Right cardiac atrium (tissue), 5 donors: Measurements from ENCODE around the gene SPOP. TPM values are rescaled to one million over a fixed set of nuclear protein-coding genes. Genes with fewer than 3 reads are reported as not detected.

Experiments used
- ATAC-seq, 2 donors: fragments of 200-7000 bp; cut with Tn5 transposase; one replicate each; pipeline versions ENCODE4 v1.8.0 to v1.9.1; 2020; ENCODE audit warnings: moderate library complexity in 2 of 2, mild to moderate bottlenecking in 1 of 2
- DNase-seq, 3 donors: peaks; one replicate each; pipeline ENCODE4 v3.0.0-alpha.2; 2020
- H3K27ac ChIP-seq: one replicate; pipeline ENCODE4 v1.5.1; 2013; ENCODE audit warnings: mild to moderate bottlenecking, low read length, control low read depth, moderate library complexity
- H3K27me3 ChIP-seq: one replicate; pipeline ENCODE4 v1.6.1; 2013; ENCODE audit not compliant: control insufficient read depth, insufficient read depth
- H3K4me1 ChIP-seq: one replicate; pipeline ENCODE4 v1.6.1; 2013; ENCODE audit warnings: low read length; ENCODE audit not compliant: control insufficient read depth, insufficient read depth
- H3K4me3 ChIP-seq: one replicate; pipeline ENCODE4 v1.5.1; 2013; ENCODE audit warnings: low read length, control low read depth
- H3K9me3 ChIP-seq: one replicate; pipeline ENCODE4 v1.6.1; 2013; ENCODE audit warnings: low read length; ENCODE audit not compliant: control insufficient read depth
- WGBS: extraction: QIAGEN DNeasy Blood & Tissue Kit; methylation state at CpG from one replicate; pipeline ENCODE4 v1.1.7; 2013; 5-methylcytosine and 5-hydroxymethylcytosine counted together
- intact Hi-C, 4 donors: fragments of 100-400 bp; cut with DNase I; formaldehyde crosslinking; loops; one replicate each; pipeline versions ENCODE4 v1.11.0 to v1.14.0; 2022 to 2023
- polyA plus RNA-seq: library from polyadenylated mRNA; stranded (reverse); fragments of 200-250 nt; gene quantifications from one replicate; pipeline ENCODE4 v1.2.3, GENCODE V29; 2013
- total RNA-seq, 4 donors: library from RNA; stranded (reverse); fragmentation: NEBNext Ultra II Directional; extraction: Animal tissue kit (Norgen Biotek cat#: 25700); gene quantifications; one replicate each; pipeline ENCODE4 v1.2.1, GENCODE V29; 2021
- donor health status: healthy with polysubstance abuse.
- donor health status: DM: no; HTN: yes; CAD: no.
- donor health status: DM: no; HTN: no; CAD: no.
- donor health status: DM: no; HTN: yes; CAD: no; lungs with severe emphysema.
- donor health status: DM: yes; HTN: yes; CAD: no.

The SPOP gene
- total and polyA plus RNA-seq, 5 donors = 33.7 to 82.7 (median 75.8) TPM

DNA sequence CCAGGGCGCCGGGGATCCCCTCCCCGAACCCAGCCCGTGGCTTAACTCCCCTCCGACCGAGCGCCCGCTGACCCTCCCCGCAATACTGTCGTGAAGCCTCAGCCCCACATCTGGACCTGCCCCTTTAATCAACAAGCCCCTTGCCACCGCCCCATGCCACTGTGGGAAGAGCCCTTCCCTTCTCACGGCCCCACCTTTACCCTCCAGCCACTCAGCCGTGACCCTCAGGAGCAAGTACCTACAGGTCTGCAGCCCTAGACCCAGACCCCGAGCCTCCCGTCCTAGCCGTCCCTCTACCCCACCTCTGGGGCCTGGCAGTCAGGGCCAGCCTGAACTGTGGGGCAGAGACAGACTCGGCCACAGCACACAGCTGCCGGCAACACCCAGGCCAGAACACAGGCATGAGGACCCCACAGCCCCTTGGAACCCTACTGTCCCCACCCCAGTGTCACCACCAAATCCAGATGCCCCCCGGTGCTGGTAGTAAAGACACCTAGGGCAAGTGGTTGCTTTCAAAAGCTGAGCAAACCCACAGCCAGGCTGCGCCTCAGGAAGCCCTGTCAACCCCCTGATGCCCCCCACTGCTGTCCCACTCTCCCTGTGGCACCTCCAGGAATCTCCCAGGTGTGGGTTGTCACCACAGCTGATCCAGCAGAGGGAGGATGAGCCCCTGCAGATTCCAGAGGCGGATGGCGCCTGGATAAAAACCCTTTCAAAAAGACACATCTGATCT lies 100.8 kb downstream of the SPOP start:
- Histone ChIP-seq H3K4me3 (peak overlapping the region; percentile 72), H3K4me1 (peaks cover 8% of the 10 kb centered on the region), H3K27me3 (no peaks in the 10 kb centered on the region), H3K9me3 (no peaks in the 10 kb centered on the region), H3K27ac (peak overlapping the region; percentile 66)
- peak; percentile 3 to 7 for ATAC-seq
- DNase-seq = peak in 1 of 3 donors; percentile 66
- intact Hi-C loops = loop anchor here in 2 of 4 donors (10.0 kb wide), 1 partner anchor 208 kb away; the partner anchor contains the start of gene KAT7 (in 2 of the 2)
- WGBS = 19% methylated on average over 22 of the region's 22 CpGs

DNA sequence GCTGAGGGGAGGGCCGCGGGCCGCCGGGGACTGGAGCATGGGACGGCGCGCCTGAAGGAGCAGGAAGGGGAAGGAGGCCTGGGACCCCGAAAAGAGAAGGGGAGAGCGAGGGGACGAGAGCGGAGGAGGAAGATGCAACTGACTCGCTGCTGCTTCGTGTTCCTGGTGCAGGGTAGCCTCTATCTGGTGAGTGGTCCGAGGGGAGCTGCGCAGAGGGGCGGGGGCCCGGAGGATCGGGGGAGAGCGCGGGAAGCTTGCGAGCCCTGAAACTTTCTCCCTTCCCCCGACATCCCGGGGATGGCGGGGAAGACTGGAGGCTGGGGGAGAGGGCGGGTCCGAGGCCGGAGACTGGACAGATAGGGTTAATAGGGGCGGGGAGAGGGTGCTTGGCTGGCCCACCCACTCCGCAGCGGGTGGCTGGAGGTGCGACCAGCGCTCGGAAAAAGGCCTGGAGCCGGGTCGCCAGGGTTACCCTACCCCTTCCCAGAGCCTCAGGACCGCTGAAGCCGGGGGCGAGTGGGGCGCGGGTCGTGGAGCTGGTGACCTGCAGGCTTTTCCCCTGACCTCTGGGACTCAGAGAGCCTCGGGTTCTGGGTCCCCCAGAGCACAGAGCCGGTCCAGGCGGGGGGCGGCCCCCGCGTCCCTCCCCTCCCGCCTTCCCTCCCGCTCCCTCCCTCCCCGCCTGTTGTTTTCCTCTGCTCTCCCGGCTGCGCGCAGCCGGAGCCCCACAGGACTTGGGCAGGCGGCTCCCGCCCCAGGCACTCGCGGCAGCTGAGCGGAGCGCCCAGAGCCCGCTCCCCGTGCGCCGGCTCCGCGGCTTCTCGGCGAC lies 101.6 kb downstream of the SPOP start:
- H3K4me1 ChIP-seq = peaks cover 8% of the 10 kb centered on the region
- under 1% methylated on average over 68 of the region's 68 CpGs for WGBS
- intact Hi-C loops = loop anchor here in 2 of 4 donors (10.0 kb wide), 1 partner anchor 208 kb away; the partner anchor contains the start of gene KAT7 (in 2 of the 2)
- peak overlapping the region; percentile 66 for H3K27ac ChIP-seq
- H3K27me3 ChIP-seq = no peaks in the 10 kb centered on the region
- peak; percentile 61 to 69 for ATAC-seq
- peak; percentile 55 to 88 (median 86) for DNase-seq
- no peaks in the 10 kb centered on the region for H3K9me3 ChIP-seq
- peak overlapping the region; percentile 72 for H3K4me3 ChIP-seq

DNA sequence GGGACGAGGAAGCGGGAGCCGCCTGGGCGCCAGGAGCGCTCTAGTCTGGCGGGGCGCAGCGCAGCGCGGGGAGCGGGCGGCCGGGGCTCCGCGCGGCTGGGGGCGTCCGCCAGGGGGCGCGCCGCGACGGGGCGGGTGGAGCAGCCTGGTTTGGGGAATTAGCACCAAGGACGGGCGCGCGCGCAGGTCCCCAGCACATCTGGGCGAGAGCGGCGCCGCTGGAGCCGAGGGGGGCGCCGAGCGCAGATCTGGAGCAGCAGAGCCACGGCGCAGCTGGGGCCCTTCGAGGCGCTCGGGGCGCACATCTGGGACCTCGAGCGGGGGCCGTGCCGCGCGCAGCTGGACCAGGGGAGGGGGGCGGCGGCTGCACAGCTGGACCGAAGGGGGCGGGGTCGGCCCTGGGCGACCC lies 102.2 kb downstream of the SPOP start, which contains the start of gene NXPH3:
Gene NXPH3, plus strand, starts transcription at position 193 of the 409 bp plus-strand sequence. CDS start 349 bp downstream, outside the sequence.
- WGBS = 1% methylated on average over 55 of the region's 55 CpGs
- H3K27ac ChIP-seq = peak within 1 kb of the TSS; percentile 66
- intact Hi-C loops = loop anchor here in 2 of 4 donors (10.0 kb wide), 1 partner anchor 209 kb away; the partner anchor contains the start of gene KAT7 (in 2 of the 2)

DNA sequence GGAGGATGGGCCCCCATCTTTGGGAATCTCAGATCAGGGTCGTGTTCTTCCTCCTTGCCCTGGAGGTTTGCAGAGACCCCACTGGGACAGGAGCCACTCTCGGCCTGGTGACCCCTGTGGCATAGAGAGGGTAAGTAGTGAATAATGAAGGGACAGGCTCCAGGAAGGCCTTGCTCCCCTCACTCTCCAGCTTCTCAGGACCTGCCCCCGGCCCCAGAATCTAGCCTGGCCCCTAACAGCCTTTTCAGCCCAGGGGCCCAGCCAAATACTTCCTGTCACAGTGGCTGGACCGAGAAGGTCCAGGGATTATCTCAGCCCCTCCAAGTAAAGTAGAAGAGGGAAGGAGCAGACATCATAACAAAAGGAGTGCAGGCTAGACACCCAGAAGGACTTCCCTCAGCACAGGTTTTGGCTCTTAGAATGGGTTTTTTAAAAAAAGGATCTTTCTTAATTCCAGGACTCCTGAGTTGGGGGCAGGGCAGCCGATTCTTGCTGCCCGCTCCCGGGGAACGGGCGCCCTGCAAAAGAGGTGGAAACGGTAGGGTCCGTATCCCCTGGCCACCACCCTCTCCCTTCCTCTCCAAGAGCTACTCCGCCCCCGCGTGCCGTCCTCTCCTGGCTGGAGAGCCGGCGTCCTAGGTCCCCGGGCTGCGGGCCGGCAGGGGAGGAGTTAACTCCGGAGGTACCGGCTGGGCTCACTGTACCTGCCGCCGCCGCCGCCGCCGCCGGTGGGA lies 102.8 kb downstream of the SPOP start:
- Histone ChIP-seq H3K27me3 (no peaks in the 10 kb centered on the region), H3K4me3 (peak overlapping the region; percentile 72), H3K9me3 (no peaks in the 10 kb centered on the region), H3K27ac (no peak overlapping the region), H3K4me1 (peaks cover 5% of the 10 kb centered on the region)
- ATAC-seq (peak in 1 of 2 donors; percentile 0), DNase-seq (peak in 1 of 3 donors; percentile 24)
- intact Hi-C loops = loop anchor here in 3 of 4 donors (5.0 to 10.0 kb wide), 3 partner anchors 202 to 277 kb away; partner anchors contain the start of gene KAT7 (in 2 of the 3)
- 12% methylated on average over 29 of the region's 29 CpGs for WGBS

More for the DNA sequence above, 102.2 kb downstream of the SPOP start, which contains the start of gene NXPH3:
- peak; percentile 47 to 51 for ATAC-seq
- H3K4me1 ChIP-seq = peaks cover 5% of the 10 kb centered on the region
- no peaks in the 10 kb centered on the region for H3K27me3 ChIP-seq
- no peaks in the 10 kb centered on the region for H3K9me3 ChIP-seq
- DNase-seq = peak; percentile 72 to 91 (median 89)
- H3K4me3 ChIP-seq = peak within 1 kb of the TSS; percentile 72

DNA sequence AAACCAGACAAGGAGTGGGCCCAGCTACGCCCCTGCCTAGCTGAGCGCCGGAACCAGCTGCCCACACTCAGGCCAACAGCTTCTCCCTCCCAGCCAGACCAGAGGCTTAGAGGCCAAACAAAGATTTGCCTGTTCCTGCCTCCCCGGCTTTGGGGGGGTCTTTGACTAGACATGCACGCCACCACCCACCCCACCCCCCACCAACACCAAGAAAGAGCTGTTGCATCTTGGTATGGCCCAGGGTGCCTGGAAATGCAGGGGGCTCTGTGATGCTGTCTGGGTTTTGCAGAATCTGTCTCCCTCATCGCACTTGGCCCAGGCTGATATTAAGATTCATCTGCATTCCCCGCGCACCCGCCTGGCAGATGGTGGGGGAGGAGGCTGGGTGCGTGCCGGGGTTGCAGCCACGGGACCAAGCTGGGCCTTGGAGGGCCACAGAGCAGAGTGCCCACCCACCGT lies 103.5 kb downstream of the SPOP start:
- Histone ChIP-seq H3K27ac (no peak overlapping the region), H3K9me3 (no peaks in the 10 kb centered on the region), H3K4me3 (no peak overlapping the region), H3K27me3 (no peaks in the 10 kb centered on the region), H3K4me1 (peaks cover 5% of the 10 kb centered on the region)
- 55% methylated on average over 13 of the region's 13 CpGs for whole genome bisulfite sequencing
- intact Hi-C loops = loop anchor here in 3 of 4 donors (5.0 to 10.0 kb wide), 3 partner anchors 203 to 278 kb away; partner anchors contain the start of gene KAT7 (in 2 of the 3)
- ATAC-seq = no peak
- DNase-seq = peak in 2 of 3 donors; percentile 56 to 66

DNA sequence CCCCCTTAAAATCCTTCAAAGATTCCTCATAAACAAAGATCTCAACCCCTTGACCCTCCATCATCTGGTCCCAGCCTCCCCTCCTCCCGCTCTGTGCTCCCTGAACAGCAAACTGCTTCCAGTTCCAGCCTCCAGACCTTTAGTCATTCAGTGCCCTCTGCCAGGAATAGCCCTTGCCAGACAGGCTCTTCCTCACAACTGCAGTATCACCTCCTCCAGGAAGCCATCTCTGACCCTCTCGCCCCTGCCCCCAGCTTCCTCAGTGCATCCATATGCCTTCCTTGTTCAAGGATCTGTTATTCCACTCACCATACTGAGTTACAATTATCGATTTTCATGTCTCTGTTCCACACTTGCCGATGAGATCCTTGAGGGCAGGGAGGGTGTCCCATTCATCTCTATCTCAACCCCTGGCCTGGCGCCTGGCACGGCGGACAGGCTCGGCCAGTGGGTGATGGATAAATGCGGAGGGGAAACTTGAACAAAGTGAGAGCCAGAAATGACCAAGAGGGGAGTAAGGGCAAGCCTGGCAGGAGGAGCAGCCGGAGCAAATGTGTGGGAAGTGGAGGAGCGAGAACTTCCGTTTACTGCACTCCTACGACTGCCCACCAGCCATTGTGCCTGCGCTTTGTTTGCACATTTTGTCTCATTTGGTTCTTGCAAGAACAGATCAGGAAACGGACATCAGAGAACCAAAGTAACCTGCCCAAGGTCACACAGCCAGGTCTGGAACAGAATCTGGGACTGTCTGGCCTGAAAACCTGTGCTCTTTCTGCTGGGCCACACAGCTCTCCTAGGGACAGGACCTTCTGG lies 104.2 kb downstream of the SPOP start:
- Histone ChIP-seq H3K27ac (no peak overlapping the region), H3K27me3 (no peaks in the 10 kb centered on the region), H3K4me1 (peaks cover 5% of the 10 kb centered on the region), H3K9me3 (no peaks in the 10 kb centered on the region), H3K4me3 (no peak overlapping the region)
- intact Hi-C loops = loop anchor here in 3 of 4 donors (5.0 to 10.0 kb wide), 3 partner anchors 204 to 279 kb away; partner anchors contain the start of gene KAT7 (in 2 of the 3)
- peak in 2 of 3 donors; percentile 39 to 40 for DNase-seq
- 44% methylated on average over 15 of the region's 15 CpGs for WGBS
- no peak for ATAC-seq

DNA sequence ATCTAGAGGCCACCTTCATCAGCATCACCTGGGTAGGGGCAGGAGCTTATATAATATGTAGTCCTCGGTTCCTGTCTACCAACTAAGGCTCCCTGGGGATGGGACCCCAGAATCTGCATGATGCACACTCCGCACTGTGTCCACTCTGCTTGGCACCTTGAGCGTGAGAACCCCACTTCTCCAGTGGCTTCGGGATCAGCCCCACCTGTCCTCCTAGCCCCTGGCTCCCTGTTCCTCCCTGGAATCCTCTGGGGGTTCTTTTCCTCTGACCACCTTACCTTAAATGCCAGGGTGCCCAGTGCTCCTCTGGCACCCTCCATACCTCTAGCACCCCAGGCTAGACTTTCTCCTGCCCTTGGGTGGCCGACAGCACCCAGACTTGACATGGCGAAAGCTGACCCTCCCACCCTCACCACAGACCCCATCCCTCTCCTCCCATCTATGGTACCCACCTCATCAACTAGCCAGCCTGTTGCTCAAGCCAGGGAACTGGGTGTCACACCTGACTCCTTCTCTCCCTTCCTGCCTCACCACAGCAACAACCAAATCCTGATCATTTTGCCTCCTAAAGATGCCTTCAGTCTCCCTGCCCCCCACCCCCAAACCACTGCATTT lies 105.0 kb downstream of the SPOP start:
- no peaks in the 10 kb centered on the region for H3K9me3 ChIP-seq
- peaks cover 5% of the 10 kb centered on the region for H3K4me1 ChIP-seq

DNA sequence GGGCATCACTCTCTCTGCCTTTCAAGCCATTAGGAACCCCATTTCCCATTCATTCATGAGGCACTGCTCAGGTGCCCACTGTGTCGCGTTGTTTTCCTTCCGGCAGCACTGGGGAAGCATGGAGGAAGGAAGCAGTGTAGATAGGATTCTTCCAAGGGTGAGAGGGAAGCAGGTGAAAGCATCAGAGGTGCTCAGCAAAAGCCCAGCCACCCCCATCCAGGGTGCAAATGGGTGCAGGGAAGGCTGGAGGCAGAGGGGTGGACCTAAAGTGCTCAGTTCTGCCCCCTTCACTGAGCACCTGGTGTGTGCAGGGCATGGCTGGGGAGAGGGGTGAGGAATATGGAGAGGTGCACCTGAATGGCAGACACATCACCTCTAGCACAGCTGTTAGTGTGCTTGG lies 105.7 kb downstream of the SPOP start:
- H3K27me3 ChIP-seq = no peaks in the 10 kb centered on the region
- 68% methylated on average over 3 of the region's 3 CpGs for WGBS
- peak in 2 of 3 donors; percentile 13 to 33 for DNase-seq
- no peaks in the 10 kb centered on the region for H3K9me3 ChIP-seq
- peaks cover 2% of the 10 kb centered on the region for H3K4me1 ChIP-seq
- no peak overlapping the region for H3K27ac ChIP-seq
- intact Hi-C loops = loop anchor here in 3 of 4 donors (5.0 to 10.0 kb wide), 3 partner anchors 205 to 280 kb away; partner anchors contain the start of gene KAT7 (in 2 of the 3)
- ATAC-seq = no peak
- H3K4me3 ChIP-seq = no peak overlapping the region

More for the DNA sequence above, 105.0 kb downstream of the SPOP start:
- Histone ChIP-seq H3K27ac (no peak overlapping the region), H3K27me3 (no peaks in the 10 kb centered on the region), H3K4me3 (no peak overlapping the region)
- 90% methylated on average over 6 of the region's 6 CpGs for WGBS
- DNase-seq = peak in 2 of 3 donors; percentile 22 to 30
- intact Hi-C loops = loop anchor here in 3 of 4 donors (5.0 to 10.0 kb wide), 3 partner anchors 204 to 279 kb away; partner anchors contain the start of gene KAT7 (in 2 of the 3)
- no peak for ATAC-seq

DNA sequence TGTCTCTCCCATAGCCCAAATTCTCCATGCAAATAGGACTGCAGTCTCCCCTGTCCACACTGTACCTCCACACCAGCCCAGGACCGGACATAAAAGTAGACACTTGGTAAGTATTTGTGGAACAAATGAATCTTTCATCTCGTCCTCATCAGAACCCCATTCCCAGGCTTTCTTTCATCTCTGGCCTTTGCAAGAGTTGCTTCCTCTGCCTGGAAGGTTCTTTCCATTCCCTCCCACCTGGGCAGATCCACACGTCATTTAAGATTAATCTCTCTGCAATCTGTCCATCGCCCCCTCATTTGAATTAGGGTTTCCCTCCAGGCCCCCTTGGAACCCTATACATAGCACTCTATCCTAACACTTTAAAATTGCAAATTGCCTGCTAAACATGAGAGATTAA lies 106.1 kb downstream of the SPOP start:
- H3K27ac ChIP-seq = no peak overlapping the region
- WGBS = 49% methylated on average over 4 of the region's 4 CpGs
- intact Hi-C loops = loop anchor here (2.0 to 10.0 kb wide), 4 partner anchors 123 to 281 kb away; partner anchors contain the start of gene KAT7 (in 2 of the 4)
- H3K9me3 ChIP-seq = no peaks in the 10 kb centered on the region
- ATAC-seq (no peak), DNase-seq (no peak)
- H3K27me3 ChIP-seq = no peaks in the 10 kb centered on the region
- no peak overlapping the region for H3K4me3 ChIP-seq
- no peaks in the 10 kb centered on the region for H3K4me1 ChIP-seq
